ENCODE results near the gene COG7.
"Not testable (repeated sequence)": the region's sequence is repeated elsewhere in the genome, so short reads cannot be mapped to it uniquely, and the experiment has no call there.

COG7 gene

DNA sequence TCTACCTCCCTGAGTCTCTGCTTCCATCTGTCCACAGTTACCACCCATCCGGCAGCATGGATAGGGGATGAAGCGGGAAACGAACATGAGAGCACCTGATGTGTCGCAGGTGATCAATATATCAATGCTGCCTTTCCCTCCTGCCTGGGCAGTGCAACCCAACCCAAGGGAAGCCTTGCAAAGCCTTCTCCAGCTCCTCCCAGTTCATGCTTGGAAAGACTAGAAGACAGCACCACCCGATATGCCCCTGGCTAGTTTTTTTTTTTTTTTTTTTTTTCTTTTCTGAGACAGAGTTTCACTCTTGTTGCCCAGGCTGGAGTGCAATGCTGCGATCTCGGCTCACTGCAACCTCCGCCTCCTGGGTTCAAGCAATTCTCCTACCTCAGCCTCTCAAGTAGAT, 63.1 kb downstream of the COG7 start:
- not testable (repeated sequence) for H3K4me3 Mint-ChIP-seq; H3K4me1 Mint-ChIP-seq; DNase-seq (ENCODE audit: low spot score in 2 of 2); ATAC-seq; H3K9me3 Mint-ChIP-seq; H3K27ac Mint-ChIP-seq
- H3K36me3 Mint-ChIP-seq = peaks cover 56% of the 10 kb centered on the region

DNA sequence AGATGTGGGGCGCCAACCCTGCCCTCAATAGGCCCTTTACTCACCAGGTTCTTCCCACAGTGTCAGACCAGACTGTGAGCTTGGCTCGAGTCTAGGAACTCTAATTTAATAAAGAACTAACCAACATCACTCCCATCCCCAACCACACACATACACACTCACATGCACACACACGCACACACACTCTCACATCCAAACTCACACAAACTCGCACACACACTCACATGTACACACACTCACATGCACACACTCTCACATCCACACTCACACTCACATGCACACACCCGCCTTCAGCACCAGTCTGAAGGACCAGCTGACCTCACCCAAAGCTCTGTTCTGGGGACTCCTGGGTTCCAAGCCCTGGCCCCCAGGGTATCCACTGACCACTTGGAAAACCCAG, 63.8 kb downstream of the COG7 start:
- Mint-ChIP-seq H3K9me3 (no peaks in the 10 kb centered on the region), H3K4me1 (no peaks in the 10 kb centered on the region), H3K4me3 (no peak overlapping the region), H3K36me3 (peaks cover 48% of the 10 kb centered on the region), H3K27ac (no peak overlapping the region)
- DNase-seq (ENCODE audit: low spot score in 2 of 2) (no peak), ATAC-seq (no peak)

DNA sequence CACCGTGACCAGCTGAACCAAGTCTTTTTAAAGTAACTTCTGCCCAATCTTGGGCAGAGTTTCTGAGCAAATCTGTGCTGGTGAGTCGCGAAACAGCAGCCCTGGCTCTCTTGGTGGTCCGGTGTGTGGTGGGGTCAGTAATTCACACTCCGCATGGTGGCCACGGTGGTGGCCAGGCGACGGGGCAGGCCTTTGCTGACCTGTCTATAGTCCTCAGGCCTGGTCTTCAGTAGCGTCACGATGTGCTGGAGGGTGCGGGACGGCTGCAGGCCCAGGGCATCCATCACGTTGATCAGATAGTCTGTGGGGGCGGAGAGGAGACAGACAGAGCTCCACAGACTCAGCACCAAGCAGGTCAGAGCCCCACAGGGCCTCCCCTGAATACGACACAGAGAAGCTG, 64.2 kb downstream of the COG7 start:
- ATAC-seq (peak; percentile 11), DNase-seq (ENCODE audit: low spot score in 2 of 2) (no peak)
- Mint-ChIP-seq H3K36me3 (peaks cover 45% of the 10 kb centered on the region), H3K4me3 (no peak overlapping the region), H3K9me3 (no peaks in the 10 kb centered on the region), H3K27ac (no peak overlapping the region), H3K4me1 (no peaks in the 10 kb centered on the region)

- Mint-ChIP-seq H3K36me3 (peaks cover 39% of the 10 kb centered on the region), H3K4me1 (no peaks in the 10 kb centered on the region), H3K4me3 (no peak overlapping the region), H3K9me3 (no peaks in the 10 kb centered on the region), H3K27ac (no peak overlapping the region)
- no peak for ATAC-seq
- DNase-seq (ENCODE audit: low spot score in 2 of 2) = no peak
These were observed 65.3 kb downstream of the COG7 start for GRCh38 chr16:23387666-23388065.

DNA sequence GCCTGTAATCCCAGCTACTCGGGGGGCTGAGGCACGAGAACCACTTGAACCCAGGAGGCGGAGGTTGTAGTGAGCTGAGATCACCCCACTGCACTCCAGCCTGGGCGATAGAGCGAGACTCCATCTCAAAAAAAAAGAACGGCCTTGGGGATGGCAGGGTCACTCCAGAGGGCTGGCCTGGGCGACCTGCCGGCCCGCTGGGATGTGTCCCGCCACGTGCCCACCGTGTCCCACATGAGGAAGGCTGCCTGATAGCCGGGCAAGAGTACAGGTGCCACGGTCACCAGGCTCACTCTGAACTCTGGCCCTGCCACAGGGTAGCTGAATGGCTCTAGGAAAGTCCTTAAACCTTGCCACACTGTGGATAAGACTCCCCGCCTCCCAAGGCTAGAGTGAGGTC, 67.5 kb downstream of the COG7 start:
- no peak for ATAC-seq
- Mint-ChIP-seq H3K4me3 (no peak overlapping the region), H3K9me3 (no peaks in the 10 kb centered on the region), H3K4me1 (no peaks in the 10 kb centered on the region), H3K36me3 (peaks cover 19% of the 10 kb centered on the region), H3K27ac (no peak overlapping the region)
- DNase-seq (ENCODE audit: low spot score in 2 of 2) = no peak

DNA sequence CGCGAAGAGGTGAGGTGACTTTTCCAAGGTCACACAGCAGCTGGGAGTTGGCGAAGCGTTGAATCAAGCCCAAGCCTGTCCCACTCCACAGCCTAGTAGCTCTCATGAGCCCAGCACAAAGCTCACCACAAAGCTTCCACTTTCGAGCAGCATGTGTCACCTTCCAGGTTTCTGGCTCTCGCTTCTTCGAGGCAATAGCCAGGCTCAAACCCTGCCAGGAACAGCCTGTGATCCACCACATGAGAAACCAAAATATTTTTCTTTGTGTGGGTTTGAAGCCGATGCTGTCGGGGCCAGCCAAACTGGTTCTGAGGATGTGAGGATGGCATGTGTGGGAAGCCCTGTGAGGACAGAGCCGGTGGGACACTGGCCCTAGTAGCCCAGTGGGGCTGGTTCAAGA, 68.1 kb downstream of the COG7 start:
- Mint-ChIP-seq H3K4me1 (no peaks in the 10 kb centered on the region), H3K4me3 (no peak overlapping the region), H3K27ac (no peak overlapping the region), H3K9me3 (no peaks in the 10 kb centered on the region), H3K36me3 (peaks cover 16% of the 10 kb centered on the region)
- DNase-seq (ENCODE audit: low spot score in 2 of 2) = no peak
- ATAC-seq = no peak

DNA sequence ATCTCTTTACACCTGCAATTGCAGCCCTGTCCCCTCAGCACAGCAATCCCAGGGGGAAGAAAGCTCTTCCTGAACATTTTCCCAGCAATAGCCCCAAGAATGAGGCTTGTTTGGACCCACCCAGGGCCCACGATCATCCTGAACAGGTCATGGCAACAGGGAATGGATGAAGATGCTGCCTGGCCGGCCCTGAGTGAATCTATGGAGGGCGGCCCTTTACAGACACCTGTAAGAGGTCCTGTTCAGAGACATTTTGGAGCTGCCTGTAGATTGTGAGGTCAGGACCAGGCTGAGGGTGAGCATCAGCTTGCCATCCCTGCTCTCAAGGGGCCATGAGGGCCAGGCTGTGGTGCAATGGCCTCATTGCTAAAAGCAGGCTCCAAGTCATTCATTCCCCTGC, 69.1 kb downstream of the COG7 start:
- no peak for DNase-seq (ENCODE audit: low spot score in 2 of 2)
- Mint-ChIP-seq H3K4me3 (no peak overlapping the region), H3K27ac (no peak overlapping the region), H3K36me3 (peaks cover 13% of the 10 kb centered on the region), H3K9me3 (no peaks in the 10 kb centered on the region), H3K4me1 (no peaks in the 10 kb centered on the region)
- no peak for ATAC-seq

DNA sequence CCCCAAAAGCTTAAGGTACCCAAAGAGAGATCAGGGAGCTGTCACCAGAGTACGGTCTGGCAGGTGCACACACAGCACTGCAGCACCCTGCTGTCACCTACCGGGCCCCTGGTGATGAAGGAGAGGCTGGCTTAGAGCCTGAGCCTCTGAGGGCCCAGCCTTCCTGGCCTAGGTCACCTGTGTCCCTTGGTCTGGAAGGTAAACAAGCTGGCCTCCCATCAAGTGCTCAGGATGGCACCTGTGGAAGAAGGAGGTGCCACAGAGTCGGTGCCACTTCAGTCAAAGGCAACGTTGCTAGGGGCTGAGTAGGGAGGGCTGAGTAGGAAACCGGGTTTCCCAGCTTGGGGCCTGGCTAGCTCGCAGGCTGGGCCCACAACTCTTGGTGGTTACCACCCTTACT, 70.7 kb downstream of the COG7 start:
- DNase-seq (ENCODE audit: low spot score in 2 of 2) = no peak
- H3K4me3 Mint-ChIP-seq = no peak overlapping the region

DNA sequence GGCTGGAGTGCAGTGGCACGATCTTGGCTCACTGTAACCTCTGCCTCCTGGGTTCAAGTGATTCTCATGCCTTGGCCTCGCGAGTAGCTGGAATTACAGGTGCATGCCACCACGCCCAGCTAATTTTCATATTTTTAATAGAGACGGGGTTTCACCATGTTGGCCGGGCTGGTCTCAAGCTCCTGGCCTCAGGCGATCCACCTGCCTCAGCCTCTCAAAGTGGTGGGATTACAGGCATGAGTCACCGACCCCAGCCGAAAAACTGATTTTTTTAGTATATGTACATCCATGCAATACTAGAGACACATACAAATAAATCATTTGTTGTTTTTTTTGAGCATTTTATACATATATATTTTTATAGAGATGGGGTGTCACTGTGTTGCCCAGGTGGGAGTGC, 71.3 kb downstream of the COG7 start:
- H3K4me3 Mint-ChIP-seq; H3K27ac Mint-ChIP-seq; H3K36me3 Mint-ChIP-seq; H3K9me3 Mint-ChIP-seq; ATAC-seq; H3K4me1 Mint-ChIP-seq; DNase-seq (ENCODE audit: low spot score in 2 of 2): not testable (repeated sequence)

More for the DNA sequence above, 70.7 kb downstream of the COG7 start:
- Mint-ChIP-seq H3K27ac (no peak overlapping the region), H3K9me3 (no peaks in the 10 kb centered on the region), H3K4me1 (no peaks in the 10 kb centered on the region), H3K36me3 (no peaks in the 10 kb centered on the region)
- ATAC-seq = no peak

DNA sequence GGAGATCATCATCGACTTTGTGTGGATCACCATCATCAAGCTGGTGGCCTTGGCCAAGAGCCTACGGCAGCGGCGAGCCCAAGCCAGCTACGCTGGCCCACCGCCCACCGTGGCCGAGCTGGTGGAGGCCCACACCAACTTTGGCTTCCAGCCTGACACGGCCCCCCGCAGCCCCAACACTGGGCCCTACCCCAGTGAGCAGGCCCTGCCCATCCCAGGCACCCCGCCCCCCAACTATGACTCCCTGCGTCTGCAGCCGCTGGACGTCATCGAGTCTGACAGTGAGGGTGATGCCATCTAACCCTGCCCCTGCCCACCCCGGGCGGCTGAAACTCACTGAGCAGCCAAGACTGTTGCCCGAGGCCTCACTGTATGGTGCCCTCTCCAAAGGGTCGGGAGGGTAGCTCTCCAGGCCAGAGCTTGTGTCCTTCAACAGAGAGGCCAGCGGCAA, 72.5 kb downstream of the COG7 start:
- H3K4me1 Mint-ChIP-seq = no peaks in the 10 kb centered on the region
- no peaks in the 10 kb centered on the region for H3K36me3 Mint-ChIP-seq
- ATAC-seq (no peak), DNase-seq (ENCODE audit: low spot score in 2 of 2) (no peak)
- H3K4me3 Mint-ChIP-seq = no peak overlapping the region
- no peak overlapping the region for H3K27ac Mint-ChIP-seq
- no peaks in the 10 kb centered on the region for H3K9me3 Mint-ChIP-seq

DNA sequence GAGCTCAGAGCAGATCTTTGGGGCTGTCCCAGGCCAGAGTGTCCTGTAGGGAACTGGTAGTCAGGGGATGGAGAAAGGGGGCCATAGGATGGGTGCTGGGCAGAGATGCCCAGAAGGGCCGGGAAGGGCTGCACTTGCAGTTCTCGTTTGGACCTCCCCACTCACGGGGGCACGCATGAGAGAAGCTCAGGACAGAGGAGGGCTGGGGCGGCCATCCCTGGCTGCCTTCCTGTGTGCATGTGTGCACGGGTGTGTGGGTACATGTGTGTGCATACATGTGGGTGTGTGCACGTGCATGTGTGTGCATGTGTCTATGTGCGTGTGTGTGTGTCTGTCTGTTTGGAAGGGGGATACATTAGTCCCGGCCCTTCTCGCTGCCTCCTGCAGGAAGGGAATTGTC, 73.3 kb downstream of the COG7 start:
- Mint-ChIP-seq H3K9me3 (no peaks in the 10 kb centered on the region), H3K4me1 (no peaks in the 10 kb centered on the region)
- ATAC-seq = no peak

GRCh38 chr16:23378921-23379320, 74.1 kb downstream of the COG7 start:
- Mint-ChIP-seq H3K4me3 (no peak overlapping the region), H3K36me3 (no peaks in the 10 kb centered on the region), H3K9me3 (no peaks in the 10 kb centered on the region), H3K4me1 (no peaks in the 10 kb centered on the region), H3K27ac (no peak overlapping the region)
- DNase-seq (ENCODE audit: low spot score in 2 of 2) (no peak), ATAC-seq (no peak)

More for the DNA sequence above, 73.3 kb downstream of the COG7 start:
- DNase-seq (ENCODE audit: low spot score in 2 of 2) = no peak
- Mint-ChIP-seq H3K4me3 (no peak overlapping the region), H3K27ac (no peak overlapping the region), H3K36me3 (no peaks in the 10 kb centered on the region)

DNA sequence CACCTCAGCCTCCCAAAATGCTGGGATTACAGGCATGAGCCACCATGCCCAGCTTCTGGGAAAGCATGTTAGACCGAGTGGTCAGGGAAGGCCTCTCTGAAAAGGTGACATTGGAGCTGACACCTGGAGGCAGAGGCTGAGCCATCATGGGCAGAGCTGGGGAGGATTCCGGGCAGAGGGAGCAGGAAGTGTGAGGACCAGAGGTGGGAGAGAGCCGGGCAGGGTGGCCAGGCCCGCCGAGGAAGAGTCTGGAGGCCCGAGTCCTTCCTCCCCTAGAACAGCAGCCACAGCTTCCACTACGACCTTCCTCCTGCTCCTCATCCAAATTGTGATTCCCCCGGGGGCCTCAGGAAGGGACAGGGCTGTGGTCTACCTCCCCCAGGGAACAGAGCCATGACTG, 74.7 kb downstream of the COG7 start:
- Mint-ChIP-seq H3K27ac (no peak overlapping the region), H3K4me1 (no peaks in the 10 kb centered on the region), H3K36me3 (peaks cover 4% of the 10 kb centered on the region), H3K9me3 (no peaks in the 10 kb centered on the region), H3K4me3 (no peak overlapping the region)
- no peak for DNase-seq (ENCODE audit: low spot score in 2 of 2)
- ATAC-seq = no peak

DNA sequence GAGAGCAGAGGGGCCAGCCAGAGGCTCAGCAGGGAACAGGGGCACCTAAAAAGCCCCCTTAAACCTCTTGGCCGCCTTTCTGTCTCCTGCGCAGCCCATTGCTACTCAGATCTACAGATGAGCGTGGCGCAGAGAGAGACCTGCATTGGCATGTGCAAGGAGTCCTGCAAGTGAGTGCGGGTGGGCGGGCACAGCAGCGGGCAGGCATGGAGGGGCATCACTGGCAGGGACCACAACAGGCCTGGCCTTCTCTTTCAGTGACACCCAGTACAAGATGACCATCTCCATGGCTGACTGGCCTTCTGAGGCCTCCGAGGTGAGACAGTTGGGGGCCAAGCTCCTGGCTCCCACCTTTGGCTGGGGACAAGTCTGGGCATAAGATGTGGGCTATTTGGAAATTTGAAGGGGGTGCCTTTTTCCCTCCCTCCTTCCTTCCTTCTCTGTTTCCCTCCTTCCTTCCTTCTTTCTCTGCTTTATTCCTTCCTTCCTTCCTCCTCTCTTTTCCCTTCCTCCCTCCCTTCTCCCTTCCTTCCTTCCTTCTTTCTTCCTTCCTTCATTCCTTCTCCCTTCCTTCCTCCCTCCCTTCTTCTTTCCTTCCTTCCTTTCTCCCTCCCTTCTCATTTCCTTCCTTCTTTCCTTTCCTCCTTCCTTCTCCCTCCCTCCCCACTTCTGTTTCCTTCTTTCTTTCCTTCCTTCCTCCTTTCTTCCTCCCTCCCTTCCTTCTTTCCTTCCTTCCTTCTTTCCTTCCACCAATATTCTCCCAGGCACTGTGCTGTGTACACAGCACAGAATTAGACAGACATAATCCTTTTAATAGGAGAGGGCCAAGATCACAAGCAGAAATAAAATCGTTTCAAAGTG, 75.7 kb downstream of the COG7 start:
- H3K4me3 Mint-ChIP-seq = no peak overlapping the region
- peaks cover 5% of the 10 kb centered on the region for H3K36me3 Mint-ChIP-seq
- DNase-seq (ENCODE audit: low spot score in 2 of 2) (no peak), ATAC-seq (no peak)
- H3K4me1 Mint-ChIP-seq = no peaks in the 10 kb centered on the region
- no peak overlapping the region for H3K27ac Mint-ChIP-seq
- no peaks in the 10 kb centered on the region for H3K9me3 Mint-ChIP-seq

GRCh38 chr16:23375643-23376042, 77.3 kb downstream of the COG7 start:
- H3K9me3 Mint-ChIP-seq = no peaks in the 10 kb centered on the region
- no peak for ATAC-seq
- H3K36me3 Mint-ChIP-seq = peaks cover 5% of the 10 kb centered on the region
- no peaks in the 10 kb centered on the region for H3K4me1 Mint-ChIP-seq
- no peak overlapping the region for H3K27ac Mint-ChIP-seq
- H3K4me3 Mint-ChIP-seq = no peak overlapping the region
- DNase-seq (ENCODE audit: low spot score in 2 of 2) = no peak

DNA sequence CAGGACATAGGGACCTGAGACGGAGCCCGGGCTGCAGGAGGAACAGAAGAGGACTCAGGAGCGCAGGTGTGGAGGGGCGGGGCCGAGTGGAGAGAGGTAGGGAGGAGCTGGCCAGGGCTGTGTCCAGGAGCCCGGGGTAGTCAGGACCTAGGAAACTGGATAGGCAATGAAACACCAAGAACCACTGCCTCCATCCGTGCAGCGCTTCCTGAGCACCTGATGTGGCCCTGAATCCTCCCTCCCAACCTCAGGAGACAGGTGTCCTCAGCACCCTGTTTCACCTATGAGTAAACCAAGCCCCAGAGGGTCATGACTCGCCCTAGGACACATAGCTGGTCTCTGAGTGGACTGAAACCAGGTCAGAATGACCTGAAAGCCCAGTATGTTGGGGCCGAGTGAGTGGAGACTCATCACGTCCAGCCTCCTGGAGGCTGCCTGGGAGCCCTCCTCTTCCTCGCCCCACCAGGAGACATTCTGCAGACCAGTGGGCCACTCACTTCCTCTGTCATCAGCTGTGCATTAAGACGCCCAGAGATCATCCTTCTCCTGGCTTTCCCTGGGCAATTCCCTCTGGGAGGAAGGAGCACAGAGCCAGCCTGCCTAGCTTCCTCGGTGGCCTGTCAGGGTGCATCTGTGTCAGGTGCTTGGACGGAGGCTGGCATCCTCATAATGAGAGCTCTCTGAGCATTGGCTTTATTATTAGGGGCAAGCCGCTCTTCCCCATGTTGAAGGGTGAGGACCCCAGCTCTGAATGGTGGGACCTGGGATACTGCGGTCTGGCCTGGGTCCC, 78.1 kb downstream of the COG7 start:
- H3K4me3 Mint-ChIP-seq = no peak overlapping the region

More for the DNA sequence above, 78.1 kb downstream of the COG7 start:
- no peaks in the 10 kb centered on the region for H3K4me1 Mint-ChIP-seq
- ATAC-seq (no peak), DNase-seq (ENCODE audit: low spot score in 2 of 2) (no peak)
- H3K36me3 Mint-ChIP-seq = peaks cover 5% of the 10 kb centered on the region
- no peaks in the 10 kb centered on the region for H3K9me3 Mint-ChIP-seq
- H3K27ac Mint-ChIP-seq = no peak overlapping the region

All from stimulated activated effector memory CD8-positive, alpha-beta T cell treated with anti-CD3 and anti-CD28 coated beads, Interleukin-12 subunit alpha, Interleukin-12 subunit beta, amount 100 ng/mL, for 72 hours (primary cell).